Measurements from ENCODE around the gene ACTRT2. TPM values are rescaled to one million over a fixed set of nuclear protein-coding genes. Genes with fewer than 3 reads are reported as not detected.
A peak's percentile ranks its signal among the peaks of the same experiment; 100 is the strongest.

ACTRT2 gene
- total RNA-seq, 1 donor from 2014 or later: not detected

DNA sequence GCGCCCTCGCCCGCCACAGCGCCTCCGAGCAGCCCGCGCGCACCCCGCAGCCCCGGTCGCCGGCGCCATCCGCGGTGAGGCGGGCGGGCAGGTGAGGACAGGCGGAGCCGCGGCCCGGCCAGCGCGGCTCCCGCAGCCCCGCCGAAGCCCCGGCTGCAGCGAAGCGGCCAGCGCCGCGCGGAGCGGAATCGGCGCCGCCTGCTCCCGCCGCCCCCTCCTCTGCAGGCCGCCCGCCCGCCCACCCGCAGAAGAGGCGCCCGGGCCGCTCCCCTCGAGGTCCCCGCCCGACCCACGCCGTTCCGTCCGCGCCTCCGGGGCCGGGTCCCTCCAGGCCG is 49.0 kb downstream of the ACTRT2 start:
- no peak overlapping the region for H3K27ac Mint-ChIP-seq (ENCODE audit: unreplicated experiment)
- TF ChIP-seq, protein P1, sequence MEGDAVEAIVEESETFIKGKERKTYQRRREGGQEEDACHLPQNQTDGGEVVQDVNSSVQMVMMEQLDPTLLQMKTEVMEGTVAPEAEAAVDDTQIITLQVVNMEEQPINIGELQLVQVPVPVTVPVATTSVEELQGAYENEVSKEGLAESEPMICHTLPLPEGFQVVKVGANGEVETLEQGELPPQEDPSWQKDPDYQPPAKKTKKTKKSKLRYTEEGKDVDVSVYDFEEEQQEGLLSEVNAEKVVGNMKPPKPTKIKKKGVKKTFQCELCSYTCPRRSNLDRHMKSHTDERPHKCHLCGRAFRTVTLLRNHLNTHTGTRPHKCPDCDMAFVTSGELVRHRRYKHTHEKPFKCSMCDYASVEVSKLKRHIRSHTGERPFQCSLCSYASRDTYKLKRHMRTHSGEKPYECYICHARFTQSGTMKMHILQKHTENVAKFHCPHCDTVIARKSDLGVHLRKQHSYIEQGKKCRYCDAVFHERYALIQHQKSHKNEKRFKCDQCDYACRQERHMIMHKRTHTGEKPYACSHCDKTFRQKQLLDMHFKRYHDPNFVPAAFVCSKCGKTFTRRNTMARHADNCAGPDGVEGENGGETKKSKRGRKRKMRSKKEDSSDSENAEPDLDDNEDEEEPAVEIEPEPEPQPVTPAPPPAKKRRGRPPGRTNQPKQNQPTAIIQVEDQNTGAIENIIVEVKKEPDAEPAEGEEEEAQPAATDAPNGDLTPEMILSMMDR (IDR thresholded peaks at IDR 0.05; ENCODE audit: unreplicated experiment): no peak
- H3K27me3 Mint-ChIP-seq (ENCODE audit: unreplicated experiment): peaks cover 16% of the 10 kb centered on the region
- no peak overlapping the region for H3K4me3 Mint-ChIP-seq (ENCODE audit: unreplicated experiment)
- H3K36me3 Mint-ChIP-seq (ENCODE audit: low read depth, unreplicated experiment): peaks cover 4% of the 10 kb centered on the region
- DNase-seq (ENCODE audit: low spot score): no peak
- H3K9me3 Mint-ChIP-seq (ENCODE audit: unreplicated experiment): no peaks in the 10 kb centered on the region
- H3K4me1 Mint-ChIP-seq (ENCODE audit: unreplicated experiment): no peaks in the 10 kb centered on the region

DNA sequence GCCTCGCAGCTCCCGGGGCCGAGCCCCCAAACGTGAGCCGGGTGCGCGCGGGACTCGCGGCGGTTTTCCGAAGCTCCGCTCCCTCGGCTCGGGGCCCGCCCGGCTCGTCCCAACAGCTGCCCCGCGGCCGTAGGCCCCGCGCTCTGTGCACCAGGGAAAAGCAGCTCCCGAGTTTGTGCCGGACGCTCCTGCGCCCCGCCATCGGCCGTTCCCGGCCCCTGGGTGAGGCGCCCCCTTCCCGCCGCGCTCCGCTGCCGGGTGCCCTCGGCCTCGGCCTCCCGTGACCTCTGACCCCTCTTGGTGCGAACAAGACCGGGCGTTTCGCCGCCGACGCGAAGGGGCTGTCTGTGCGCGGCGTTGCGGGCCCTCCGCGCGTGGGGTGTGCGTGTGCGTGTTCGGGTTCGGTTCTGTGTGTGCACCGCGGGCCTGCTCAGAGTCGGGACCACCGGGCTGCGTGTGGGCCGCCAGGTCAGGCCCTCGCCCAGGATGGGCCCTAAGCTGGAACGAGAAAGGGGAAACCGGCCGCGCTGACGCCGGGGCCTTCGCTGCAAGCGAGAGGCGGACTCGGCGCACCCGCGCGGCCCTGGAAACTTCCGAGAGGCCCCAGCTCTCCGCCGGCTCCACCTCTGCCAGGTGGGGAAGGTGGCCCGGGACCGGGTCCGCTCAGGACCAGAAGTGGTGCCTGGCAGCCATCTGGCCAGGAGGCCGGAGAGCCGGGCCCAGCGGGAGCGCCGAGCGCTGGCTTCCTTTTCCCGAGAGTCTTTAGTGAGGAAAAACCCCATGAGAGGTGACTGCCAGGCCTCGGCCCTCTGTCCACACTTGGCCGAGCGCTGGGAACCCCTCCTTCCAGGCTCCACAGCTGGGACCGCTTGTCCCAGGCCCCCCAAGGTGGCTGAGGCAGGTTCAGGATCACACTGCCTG is 49.6 kb downstream of the ACTRT2 start:
- Mint-ChIP-seq H3K4me3 (ENCODE audit: unreplicated experiment) (peak overlapping the region; percentile 71), H3K27ac (ENCODE audit: unreplicated experiment) (no peak overlapping the region), H3K9me3 (ENCODE audit: unreplicated experiment) (no peaks in the 10 kb centered on the region), H3K4me1 (ENCODE audit: unreplicated experiment) (no peaks in the 10 kb centered on the region), H3K36me3 (ENCODE audit: low read depth, unreplicated experiment) (peaks cover 4% of the 10 kb centered on the region), H3K27me3 (ENCODE audit: unreplicated experiment) (peaks cover 16% of the 10 kb centered on the region)
- peak; percentile 33 for DNase-seq (ENCODE audit: low spot score)
- TF ChIP-seq, protein P1 (IDR thresholded peaks at IDR 0.05; ENCODE audit: unreplicated experiment): no peak

DNA sequence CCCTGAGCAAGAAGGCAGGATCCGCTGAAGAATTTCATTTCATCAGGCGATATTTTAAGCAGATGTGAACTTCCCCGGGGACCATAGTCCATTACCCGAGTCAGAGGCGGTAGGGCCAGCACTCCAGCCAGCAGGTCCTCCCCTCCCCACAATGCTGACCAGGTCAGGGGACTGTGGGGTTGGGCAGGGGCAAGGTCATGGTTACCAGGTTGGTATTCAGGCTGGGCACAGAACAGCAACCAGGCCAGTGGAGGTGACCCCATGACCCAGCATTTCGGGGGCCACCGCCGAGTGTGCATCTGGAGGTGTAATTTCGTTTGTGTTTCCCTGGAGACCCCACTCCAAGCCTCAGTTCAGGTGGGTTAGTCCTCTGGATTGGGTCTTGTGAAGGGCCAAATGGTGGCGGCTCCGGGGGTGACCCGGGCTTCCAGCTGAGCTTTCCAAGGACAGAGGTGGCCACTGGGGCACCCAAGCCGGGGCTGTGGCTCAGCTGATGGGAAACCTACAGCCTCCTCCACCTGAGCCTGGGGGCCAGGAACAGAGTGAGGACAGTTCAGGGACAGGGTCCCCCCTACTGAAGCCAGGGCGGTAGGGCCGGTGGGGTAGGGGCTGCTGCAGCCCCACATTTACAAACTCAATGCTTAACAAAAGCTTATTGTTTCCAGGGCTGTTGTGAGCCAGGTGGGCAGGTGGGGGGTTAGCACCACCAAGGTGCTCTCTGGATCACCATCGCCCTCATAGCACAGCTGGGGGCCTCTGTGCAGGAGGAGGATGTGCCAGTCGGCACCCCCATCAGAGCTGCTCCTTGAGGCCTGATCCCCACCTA is 50.5 kb downstream of the ACTRT2 start:
- no peak overlapping the region for H3K27ac Mint-ChIP-seq (ENCODE audit: unreplicated experiment)
- H3K36me3 Mint-ChIP-seq (ENCODE audit: low read depth, unreplicated experiment): peaks cover 4% of the 10 kb centered on the region
- TF ChIP-seq, protein P1 (IDR thresholded peaks at IDR 0.05; ENCODE audit: unreplicated experiment): no peak
- peaks cover 16% of the 10 kb centered on the region for H3K27me3 Mint-ChIP-seq (ENCODE audit: unreplicated experiment)
- DNase-seq (ENCODE audit: low spot score): no peak
- no peaks in the 10 kb centered on the region for H3K9me3 Mint-ChIP-seq (ENCODE audit: unreplicated experiment)
- H3K4me1 Mint-ChIP-seq (ENCODE audit: unreplicated experiment): no peaks in the 10 kb centered on the region
- peak overlapping the region; percentile 71 for H3K4me3 Mint-ChIP-seq (ENCODE audit: unreplicated experiment)

Other genes starting within 250 kb of the ACTRT2 start
- 0.82 TPM for gene TTC34, start 219.8 kb upstream of the ACTRT2 start, total RNA-seq (ENCODE audit: unreplicated experiment)
- 21.4 TPM for gene PRDM16, start 47.7 kb downstream of the ACTRT2 start, total RNA-seq (ENCODE audit: unreplicated experiment)

Measured in endothelial cell (in vitro differentiated cells).